ENCODE data around the gene KCNG3. TPM values are rescaled to one million over a fixed set of nuclear protein-coding genes. Genes with fewer than 3 reads are reported as not detected.

The KCNG3 gene, protein sequence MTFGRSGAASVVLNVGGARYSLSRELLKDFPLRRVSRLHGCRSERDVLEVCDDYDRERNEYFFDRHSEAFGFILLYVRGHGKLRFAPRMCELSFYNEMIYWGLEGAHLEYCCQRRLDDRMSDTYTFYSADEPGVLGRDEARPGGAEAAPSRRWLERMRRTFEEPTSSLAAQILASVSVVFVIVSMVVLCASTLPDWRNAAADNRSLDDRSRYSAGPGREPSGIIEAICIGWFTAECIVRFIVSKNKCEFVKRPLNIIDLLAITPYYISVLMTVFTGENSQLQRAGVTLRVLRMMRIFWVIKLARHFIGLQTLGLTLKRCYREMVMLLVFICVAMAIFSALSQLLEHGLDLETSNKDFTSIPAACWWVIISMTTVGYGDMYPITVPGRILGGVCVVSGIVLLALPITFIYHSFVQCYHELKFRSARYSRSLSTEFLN
- 5.4 TPM for total RNA-seq

GRCh38 chr2:42493468-42494354 lies at the start of gene KCNG3:
Gene KCNG3, minus strand, starts transcription at chr2:42493982. Its CDS starts 481 bp downstream, at chr2:42493501.
- peak; percentile 89 for ATAC-seq
- peak; percentile 85 for DNase-seq (ENCODE audit: low spot score)
- intact Hi-C loops (cut with DNase I), result loop anchor here (10.0 kb wide), 1 partner anchor 161 kb away; no protein-coding TSS in a partner anchor

- intact Hi-C loops (cut with DNase I), result no loop called here
These were observed 49.1 kb upstream of the KCNG3 start for GRCh38 chr2:42542871-42543270.

GRCh38 chr2:42537493-42537892 lies 43.7 kb upstream of the KCNG3 start:
- no peak for DNase-seq (ENCODE audit: low spot score)
- ATAC-seq, result no peak
- intact Hi-C loops (cut with DNase I), result no loop called here

More at GRCh38 chr2:42542871-42543270, 49.1 kb upstream of the KCNG3 start:
- ATAC-seq (no peak), DNase-seq (ENCODE audit: low spot score) (no peak)

- ATAC-seq (no peak), DNase-seq (ENCODE audit: low spot score) (no peak)
- intact Hi-C loops (cut with DNase I), result no loop called here
These were observed 38.6 kb upstream of the KCNG3 start for GRCh38 chr2:42532397-42532796.

- intact Hi-C loops (cut with DNase I), result no loop called here
- no peak for ATAC-seq
These were observed 29.6 kb upstream of the KCNG3 start for GRCh38 chr2:42523341-42523740.

DNA sequence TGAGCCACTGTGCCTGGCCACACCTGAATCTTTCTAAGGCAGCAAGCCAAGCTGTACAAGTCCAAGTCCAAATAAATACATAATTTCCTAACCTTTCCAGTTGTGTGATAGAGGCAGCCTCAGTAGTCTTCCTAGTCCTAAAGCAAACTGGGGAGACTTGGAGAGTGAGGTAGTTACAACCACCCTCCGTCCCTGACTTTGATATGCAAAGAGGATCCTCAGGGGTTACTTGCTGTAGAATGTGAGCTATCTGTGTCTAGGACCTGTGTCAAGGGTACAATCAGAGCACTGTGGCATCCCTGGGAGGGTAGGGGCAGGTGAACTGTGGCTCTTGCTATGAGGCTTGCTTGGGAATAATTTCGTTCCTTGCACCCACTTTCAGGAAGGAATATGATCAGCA lies 28.3 kb upstream of the KCNG3 start:
- DNase-seq (ENCODE audit: low spot score), result no peak
- intact Hi-C loops (cut with DNase I), result no loop called here
- no peak for ATAC-seq

More at GRCh38 chr2:42523341-42523740, 29.6 kb upstream of the KCNG3 start:
- DNase-seq (ENCODE audit: low spot score), result no peak

DNA sequence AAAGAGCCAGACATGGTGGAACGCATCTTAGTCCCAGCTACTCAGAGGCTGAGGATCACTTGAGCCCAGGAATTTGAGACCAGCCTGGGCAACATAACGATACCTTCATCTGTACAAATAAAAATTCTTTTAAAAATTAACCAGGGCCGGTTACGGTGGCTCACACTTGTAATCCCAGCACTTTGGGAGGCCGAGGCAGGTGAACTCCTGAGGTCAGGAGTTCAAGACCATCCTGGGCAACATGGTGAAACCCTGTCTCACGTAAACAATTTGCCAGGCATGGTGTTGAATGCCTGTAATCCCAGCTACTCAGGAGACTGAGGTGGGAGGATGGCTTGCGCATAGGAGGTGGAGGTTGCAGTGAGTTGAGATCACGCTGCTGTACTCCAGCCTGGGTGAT lies 25.8 kb upstream of the KCNG3 start:
- no peak for DNase-seq (ENCODE audit: low spot score)
- ATAC-seq, result no peak
- intact Hi-C loops (cut with DNase I), result no loop called here

- intact Hi-C loops (cut with DNase I), result no loop called here
- ATAC-seq, result no peak
- DNase-seq (ENCODE audit: low spot score), result no peak
These were observed 22.7 kb upstream of the KCNG3 start for GRCh38 chr2:42516418-42516901.

- peak; percentile 34 for ATAC-seq
- intact Hi-C loops (cut with DNase I), result no loop called here
These were observed 19.6 kb upstream of the KCNG3 start for GRCh38 chr2:42513252-42513918.

DNA sequence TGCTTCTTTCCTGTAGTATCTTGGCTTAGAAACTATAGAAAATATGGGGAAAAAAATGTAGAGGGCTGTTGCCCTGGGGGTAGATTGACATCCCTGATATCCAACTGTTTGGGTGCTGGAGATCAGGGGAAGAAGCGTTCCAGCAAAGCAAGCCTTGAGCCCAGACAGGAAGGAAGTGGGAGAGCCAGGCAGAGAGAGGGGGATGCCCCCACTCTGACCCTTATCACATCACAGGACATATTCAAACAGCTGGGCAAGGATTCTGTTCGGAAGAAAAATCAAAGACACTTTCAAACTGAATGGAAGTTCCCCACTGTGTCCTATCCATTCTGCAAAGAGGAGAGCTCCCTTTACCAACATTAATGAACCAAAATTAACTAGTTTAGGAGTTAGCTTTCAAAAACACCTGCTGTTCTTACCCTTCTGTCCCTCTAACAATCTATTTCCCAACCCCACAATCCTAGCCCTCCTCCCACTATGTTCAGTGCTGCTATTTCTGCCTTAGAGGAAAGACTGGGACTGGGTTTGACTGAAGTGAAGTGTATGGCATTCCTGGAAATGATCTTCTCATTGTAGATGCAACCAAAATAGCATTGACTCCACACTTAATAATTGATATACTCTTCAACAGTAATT lies 16.9 kb upstream of the KCNG3 start:
- DNase-seq (ENCODE audit: low spot score) (no peak), ATAC-seq (peak; percentile 20)
- intact Hi-C loops (cut with DNase I), result no loop called here

More at GRCh38 chr2:42513252-42513918, 19.6 kb upstream of the KCNG3 start:
- no peak for DNase-seq (ENCODE audit: low spot score)

- intact Hi-C loops (cut with DNase I), result no loop called here
- ATAC-seq (no peak), DNase-seq (ENCODE audit: low spot score) (no peak)
These were observed 16.4 kb upstream of the KCNG3 start for GRCh38 chr2:42510191-42510590.

GRCh38 chr2:42504364-42505230 lies 10.8 kb upstream of the KCNG3 start:
- intact Hi-C loops (cut with DNase I), result no loop called here
- ATAC-seq (no peak), DNase-seq (ENCODE audit: low spot score) (no peak)

DNA sequence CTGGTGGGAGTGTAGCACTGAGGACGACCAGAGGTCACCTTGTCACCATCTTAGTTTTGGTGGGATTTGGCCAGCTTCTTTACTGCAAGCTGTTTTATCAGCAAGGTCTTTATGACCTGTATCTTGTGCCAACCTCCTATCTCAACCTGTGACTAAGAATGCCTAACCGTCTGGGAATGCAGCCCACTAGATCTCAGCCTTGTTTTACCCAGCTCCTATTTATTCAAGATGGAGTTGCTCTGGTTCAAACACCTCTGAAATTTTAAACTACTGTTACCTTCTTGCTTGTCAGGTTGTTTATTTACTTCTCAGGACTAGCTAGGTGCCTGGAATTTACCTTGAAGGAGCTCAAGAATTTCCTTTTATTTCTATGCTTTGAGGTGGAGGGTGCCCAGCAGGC lies 9.5 kb upstream of the KCNG3 start:
- intact Hi-C loops (cut with DNase I), result no loop called here
- DNase-seq (ENCODE audit: low spot score) (no peak), ATAC-seq (no peak)

DNA sequence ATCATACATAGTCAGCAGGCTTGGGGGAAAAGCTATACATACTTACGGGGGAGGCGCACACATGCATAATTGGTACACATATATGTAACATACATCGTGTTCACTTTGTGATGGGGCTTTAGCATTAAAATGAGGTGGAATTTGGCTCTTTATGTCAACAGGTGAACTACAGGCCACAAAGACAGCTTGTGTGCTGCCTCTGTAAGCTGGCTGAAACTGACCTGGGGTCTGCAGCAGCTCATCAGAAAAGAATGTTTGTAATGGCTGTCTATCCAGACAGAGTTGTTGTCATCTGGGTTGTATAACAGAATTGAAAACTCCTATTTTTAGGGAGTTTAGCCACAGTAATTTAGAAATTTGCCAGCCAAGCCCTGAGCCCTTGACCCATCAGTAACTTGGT lies 4.7 kb upstream of the KCNG3 start:
- ATAC-seq (no peak), DNase-seq (ENCODE audit: low spot score) (no peak)
- intact Hi-C loops (cut with DNase I), result loop anchor here (10.0 kb wide), 1 partner anchor 156 kb away; no protein-coding TSS in a partner anchor

GRCh38 chr2:42495611-42496010 lies 1.8 kb upstream of the KCNG3 start:
- no peak for DNase-seq (ENCODE audit: low spot score)
- no peak for ATAC-seq
- intact Hi-C loops (cut with DNase I), result loop anchor here (10.0 kb wide), 1 partner anchor 159 kb away; no protein-coding TSS in a partner anchor

DNA sequence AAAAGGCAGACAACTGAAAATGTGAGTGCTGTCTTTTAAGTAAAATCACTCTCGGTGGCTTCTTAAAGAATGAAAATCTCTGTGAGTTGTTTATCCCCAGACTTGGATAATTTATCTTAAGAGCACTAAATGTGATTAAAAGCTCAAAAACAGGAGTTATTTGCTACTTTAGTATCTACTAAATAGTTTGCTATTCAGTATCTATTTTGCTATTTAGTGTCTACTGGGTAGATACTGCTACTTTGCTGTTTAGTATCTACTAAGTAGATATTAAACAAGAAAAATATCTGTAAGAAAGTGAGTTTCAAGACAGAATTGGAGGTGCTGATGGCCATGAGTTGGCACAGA lies 1.4 kb upstream of the KCNG3 start:
- intact Hi-C loops (cut with DNase I), result loop anchor here (10.0 kb wide), 1 partner anchor 160 kb away; no protein-coding TSS in a partner anchor
- DNase-seq (ENCODE audit: low spot score) (no peak), ATAC-seq (no peak)

DNA sequence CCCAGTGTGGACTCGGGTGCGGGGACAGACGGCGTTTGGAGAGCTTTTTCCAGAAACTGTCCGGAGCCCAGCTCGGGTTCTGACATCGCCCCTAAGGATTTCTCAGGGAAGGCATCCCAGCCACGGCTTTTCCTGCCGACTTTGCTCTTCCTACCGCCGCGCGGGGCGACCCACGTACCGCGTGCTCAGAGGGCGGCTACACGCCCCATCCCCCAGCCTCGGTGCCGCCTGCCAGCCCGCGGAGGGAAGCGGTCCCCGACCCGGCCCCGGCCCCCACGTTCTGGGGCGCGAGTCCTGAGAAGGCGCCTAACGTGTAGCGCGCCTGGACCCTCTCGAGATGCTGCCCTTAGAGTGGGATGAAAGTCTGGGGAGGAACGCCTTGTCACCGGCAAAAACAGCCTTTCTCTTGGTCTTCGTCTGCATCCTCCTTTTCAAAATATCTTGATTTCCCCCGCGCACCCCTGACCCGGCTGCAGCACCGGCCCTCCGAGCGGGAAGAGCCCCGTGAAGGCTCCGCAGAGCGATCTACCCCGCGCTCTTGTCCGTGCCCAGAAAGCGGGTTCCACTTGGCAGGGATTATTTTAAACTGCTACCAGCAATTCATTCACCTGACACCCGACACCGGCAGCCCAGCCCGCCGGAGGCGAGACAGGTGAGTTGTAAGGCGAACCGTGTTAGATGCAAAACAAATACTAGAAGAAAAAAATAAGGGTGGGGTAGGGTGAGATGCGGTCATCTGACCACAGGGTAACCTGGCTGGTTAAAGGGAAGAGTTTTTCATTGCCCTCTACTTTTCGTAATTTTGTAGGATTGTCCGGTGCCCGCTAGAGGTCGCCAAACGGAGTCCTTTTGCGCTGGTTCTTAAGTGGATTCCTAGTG lies 812 bp upstream of the KCNG3 start:
- DNase-seq (ENCODE audit: low spot score) (peak; percentile 88), ATAC-seq (peak; percentile 79)
- intact Hi-C loops (cut with DNase I), result loop anchor here (10.0 kb wide), 1 partner anchor 160 kb away; no protein-coding TSS in a partner anchor

Data from sciatic nerve (tissue), 2 donors.